HCT116 (cell line): ENCODE results near the gene SH3D19. TPM values are rescaled to one million over a fixed set of nuclear protein-coding genes. Genes with fewer than 3 reads are reported as not detected.

Experiments used
- ATAC-seq: fragments of 200-7000 bp; cut with Tn5 transposase; 2 replicates; pipeline ENCODE4 v1.9.1; 2020; ENCODE audit warnings: mild to moderate bottlenecking, moderate library complexity
- BruUV-seq: library from RNA; stranded (reverse); fragments of 400-500 nt; replicated peaks from 2 replicates; lab custom pipeline; 2021; lab: Mats Ljungman, UMichigan
- CTCF ChIA-PET: fragments of 300-600 bp; sonication (Branson Sonifier 250); formaldehyde crosslinking; loops from one replicate; lab custom pipeline; 2021; ENCODE audit warnings: antibody characterized with exemption; lab: Charles Lee
- POLR2A ChIA-PET: fragments of 300-600, 350-600 bp; sonication (Branson Sonifier 250); formaldehyde crosslinking; loops from one replicate; lab custom pipeline; 2021; ENCODE audit warnings: antibody characterized with exemption; lab: Charles Lee
- RAD21 ChIA-PET, 2 experiments: fragments of 300-600 bp; sonication (Branson Sonifier 250); formaldehyde crosslinking; loops; one replicate each; lab custom pipeline; 2023; ENCODE audit warnings: low total read pairs in 2 of 2; ENCODE audit not compliant: uncharacterized antibody in 2 of 2, unreplicated experiment in 2 of 2, low non-redundant PET in 1 of 2; lab: Charles Lee
- DNase-seq: peaks from one replicate; pipeline ENCODE4 v3.0.0-alpha.2; 2010; ENCODE audit warnings: low read depth, low spot score
- H2AFZ ChIP-seq: fragments of 200-600 bp; shearing (Covaris generic), sonication (generic); 2 replicates; pipeline ENCODE4 v1.6.1; 2017; ENCODE audit warnings: low read depth, mixed run types, mixed read lengths, antibody characterized with exemption, low read length; ENCODE audit not compliant: poor library complexity, severe bottlenecking
- H3K27ac ChIP-seq: 2 replicates; pipeline ENCODE4 v1.5.1; 2012; ENCODE audit warnings: low read depth, low read length
- H3K27me3 ChIP-seq: fragments of 200-600 bp; sonication (generic); 2 replicates; pipeline ENCODE4 v1.6.1; 2016; ENCODE audit warnings: mixed run types, low read length, mixed read lengths; ENCODE audit not compliant: insufficient read depth
- H3K36me3 ChIP-seq, 2 experiments: fragments of 200-500 bp in 1 of 2; fragments of 200-600 bp in 1 of 2; sonication (Bioruptor generic) in 1 of 2; sonication (generic) in 1 of 2; 2 replicates each; pipeline versions ENCODE4 v1.5.1 to v1.6.1; 2014 to 2016; ENCODE audit warnings: low read length in 2 of 2, inconsistent platforms in 1 of 2, mixed read lengths in 1 of 2, mixed run types in 1 of 2; ENCODE audit not compliant: insufficient read depth in 2 of 2, control insufficient read depth in 1 of 2
- H3K4me1 ChIP-seq, 2 experiments: fragments of 200-600 bp in 1 of 2; sonication (generic) in 1 of 2; 2 replicates each; pipeline versions ENCODE4 v1.5.1 to v1.6.1; 2012 to 2017; ENCODE audit warnings: low read length in 2 of 2, inconsistent platforms in 1 of 2, mild to moderate bottlenecking in 1 of 2, mixed read lengths in 1 of 2, mixed run types in 1 of 2, moderate library complexity in 1 of 2; ENCODE audit not compliant: insufficient read depth in 2 of 2, control insufficient read depth in 1 of 2
- H3K4me2 ChIP-seq: fragments of 200-600 bp; sonication (generic); 2 replicates; pipeline ENCODE4 v1.6.1; 2017; ENCODE audit warnings: mixed run types, low read length, mixed read lengths
- H3K4me3 ChIP-seq, 2 experiments: fragments of 200-600 bp in 1 of 2; sonication (generic) in 1 of 2; replicated peaks in 1 of 2; 2 replicates each; pipeline ENCODE4 v1.5.1; 2011 to 2016; ENCODE audit warnings: low read length in 2 of 2, control low read depth in 1 of 2, low read depth in 1 of 2, mild to moderate bottlenecking in 1 of 2, mixed read lengths in 1 of 2, mixed run types in 1 of 2
- H3K79me2 ChIP-seq: fragments of 200-600 bp; sonication (generic); 2 replicates; pipeline ENCODE4 v1.6.1; 2017; ENCODE audit warnings: mild to moderate bottlenecking, mixed run types, low read length, moderate library complexity, mixed read lengths; ENCODE audit not compliant: insufficient read depth
- H3K9ac ChIP-seq: fragments of 200-600 bp; sonication (generic); 2 replicates; pipeline ENCODE4 v1.6.1; 2016; ENCODE audit warnings: low read length, mixed read lengths
- H3K9me2 ChIP-seq: fragments of 200-600 bp; sonication (generic), shearing (Covaris generic); 2 replicates; pipeline ENCODE4 v1.6.1; 2017; ENCODE audit warnings: mixed run types, mild to moderate bottlenecking, moderate library complexity; ENCODE audit not compliant: insufficient read depth
- H3K9me3 ChIP-seq, 2 experiments: fragments of 200-500 bp in 1 of 2; fragments of 200-600 bp in 1 of 2; sonication (Bioruptor generic) in 1 of 2; sonication (generic) in 1 of 2; 2 replicates each; pipeline ENCODE4 v1.6.1; 2014 to 2017; ENCODE audit warnings: low read length in 2 of 2, mixed read lengths in 2 of 2, inconsistent platforms in 1 of 2, low read depth in 1 of 2, mild to moderate bottlenecking in 1 of 2, mixed run types in 1 of 2, moderate library complexity in 1 of 2; ENCODE audit not compliant: control insufficient read depth in 1 of 2, insufficient read depth in 1 of 2
- H4K20me1 ChIP-seq: fragments of 200-600 bp; sonication (generic), shearing (Covaris generic); 2 replicates; pipeline ENCODE4 v1.6.1; 2017; ENCODE audit warnings: mixed run types, mild to moderate bottlenecking, moderate library complexity; ENCODE audit not compliant: insufficient read depth
- CBX3 ChIP-seq: IDR thresholded peaks from 2 replicates; pipeline ENCODE4 v1.6.1; 2012; ENCODE audit warnings: low read depth
- EGR1 ChIP-seq: IDR thresholded peaks from 2 replicates; pipeline ENCODE4 v1.6.1; 2012; ENCODE audit warnings: low read depth
- ELF1 ChIP-seq: IDR thresholded peaks from 2 replicates; pipeline ENCODE4 v1.6.1; 2012; ENCODE audit warnings: low read depth, borderline replicate concordance
- EZH2 ChIP-seq: fragments of 200-600 bp; sonication (generic); IDR thresholded peaks from 2 replicates; pipeline ENCODE4 v1.6.1; 2017; ENCODE audit warnings: antibody characterized with exemption, mixed run types
- EZH2phosphoT487 ChIP-seq: fragments of 200-600 bp; IDR thresholded peaks from 2 replicates; pipeline ENCODE4 v1.6.1; 2018; ENCODE audit warnings: antibody characterized with exemption, borderline replicate concordance
- JUND ChIP-seq: IDR thresholded peaks from 2 replicates; pipeline ENCODE4 v1.6.1; 2012
- MAX ChIP-seq: IDR thresholded peaks from 2 replicates; pipeline ENCODE4 v1.6.1; 2012
- POLR2A ChIP-seq: IDR thresholded peaks from 2 replicates; pipeline ENCODE4 v1.7.0; 2011; ENCODE audit warnings: borderline replicate concordance; ENCODE audit not compliant: insufficient read depth, insufficient read length; ENCODE audit errors: extremely low read depth
- RAD21 ChIP-seq: IDR thresholded peaks from 2 replicates; pipeline ENCODE4 v1.6.1; 2012; ENCODE audit warnings: low read depth, mild to moderate bottlenecking
- SIN3A ChIP-seq: IDR thresholded peaks from 2 replicates; pipeline ENCODE4 v1.6.1; 2012; ENCODE audit warnings: low read depth
- SP1 ChIP-seq: IDR thresholded peaks from 2 replicates; pipeline ENCODE4 v1.6.1; 2012; ENCODE audit warnings: low read depth
- TCF7L2 ChIP-seq: IDR thresholded peaks from 2 replicates; pipeline ENCODE4 v1.7.0; 2011; ENCODE audit warnings: borderline replicate concordance, inconsistent platforms; ENCODE audit not compliant: insufficient read depth, insufficient read length; ENCODE audit errors: extremely low read depth
- ZBTB33 ChIP-seq: IDR thresholded peaks from 2 replicates; pipeline ENCODE4 v1.6.1; 2011; ENCODE audit warnings: mild to moderate bottlenecking, low read length, moderate library complexity; ENCODE audit not compliant: insufficient replicate concordance; ENCODE audit errors: extremely low read depth
- ZFX ChIP-seq: fragments of 450-650 bp; IDR thresholded peaks from 2 replicates; pipeline ENCODE4 v1.6.1; 2017
- ZNF274 ChIP-seq: fragments of 200-500 bp; sonication (Bioruptor generic); IDR thresholded peaks from 2 replicates; pipeline ENCODE4 v1.6.1; 2014; ENCODE audit warnings: mild to moderate bottlenecking, low read depth, low read length, inconsistent platforms
- intact Hi-C: fragments of 100-400 bp; cut with micrococcal nuclease; formaldehyde crosslinking; loops from 2 replicates; pipeline ENCODE4 v1.10.0; 2022
- total RNA-seq: library from RNA; stranded (reverse); gene quantifications from one replicate; pipeline ENCODE4 v1.2.1, GENCODE V29; 2021; ENCODE audit not compliant: unreplicated experiment

The SH3D19 gene
- total RNA-seq, 1 experiment from 2014 or later: 37.5 TPM

- Histone ChIP-seq H2AFZ (no peak overlapping the region), H3K4me1 (no peaks in the 10 kb centered on the region), H3K27ac (no peak overlapping the region), H3K27me3 (no peaks in the 10 kb centered on the region), H3K79me2 (no peaks in the 10 kb centered on the region), H4K20me1 (no peaks in the 10 kb centered on the region), H3K9me3 (no peaks in the 10 kb centered on the region), H3K9me2 (no peaks in the 10 kb centered on the region), H3K36me3 (no peaks in the 10 kb centered on the region)
- RAD21 ChIA-PET: no interaction called here
- no peak for DNase-seq
- TF ChIP-seq ZNF274 (no peak), JUND (no peak), EZH2phosphoT487 (no peak), POLR2A (no peak), RAD21 (no peak), SIN3A (no peak), MAX (no peak), CBX3 (no peak), ZBTB33 (no peak), ELF1 (no peak), ZFX (no peak), EZH2 (no peak), TCF7L2 (no peak), EGR1 (no peak), SP1 (no peak)
- TF ChIP-seq, all 23 proteins: peak for 0
- no TSS peak for BruUV-seq
- Histone ChIP-seq H3K4me2 (no peak overlapping the region), H3K9ac (no peak overlapping the region), H3K4me3 (no peak overlapping the region)
- CTCF ChIA-PET: no interaction called here
- POLR2A ChIA-PET: no interaction called here
- ATAC-seq: no peak
- intact Hi-C loops: no loop called here
Observed at GRCh38 chr4:151347490-151348235, 22.3 kb upstream of the SH3D19 start.
